H7 (cell line): ENCODE measurements around the gene SYF2. TPM values are rescaled to one million over a fixed set of nuclear protein-coding genes. Genes with fewer than 3 reads are reported as not detected.

ENCODE experiments used
- DNase-seq: peaks from one replicate; pipeline ENCODE4 v3.0.0; 2012
- H3K27me3 ChIP-seq: 2 replicates; pipeline ENCODE4 v1.6.0; 2011; ENCODE audit warnings: mild to moderate bottlenecking, low read length; ENCODE audit not compliant: control insufficient read depth, insufficient read depth
- H3K36me3 ChIP-seq: replicated peaks from 2 replicates; pipeline ENCODE4 v1.5.1; 2011; ENCODE audit warnings: low read length; ENCODE audit not compliant: control insufficient read depth, insufficient read depth
- H3K4me3 ChIP-seq: 2 replicates; pipeline ENCODE4 v1.5.1; 2011; ENCODE audit warnings: low read depth, mild to moderate bottlenecking, control low read depth, low read length, moderate library complexity; ENCODE audit not compliant: insufficient read depth
- total RNA-seq: library from RNA; depleted of rRNA; stranded (reverse); fragments of >200 nt; shearing (Covaris generic); gene quantifications from 2 replicates; pipeline ENCODE4 v1.2.3, GENCODE V29; 2014

SYF2 gene
- total RNA-seq, 1 experiment from 2014 or later: 36.6 TPM

DNA sequence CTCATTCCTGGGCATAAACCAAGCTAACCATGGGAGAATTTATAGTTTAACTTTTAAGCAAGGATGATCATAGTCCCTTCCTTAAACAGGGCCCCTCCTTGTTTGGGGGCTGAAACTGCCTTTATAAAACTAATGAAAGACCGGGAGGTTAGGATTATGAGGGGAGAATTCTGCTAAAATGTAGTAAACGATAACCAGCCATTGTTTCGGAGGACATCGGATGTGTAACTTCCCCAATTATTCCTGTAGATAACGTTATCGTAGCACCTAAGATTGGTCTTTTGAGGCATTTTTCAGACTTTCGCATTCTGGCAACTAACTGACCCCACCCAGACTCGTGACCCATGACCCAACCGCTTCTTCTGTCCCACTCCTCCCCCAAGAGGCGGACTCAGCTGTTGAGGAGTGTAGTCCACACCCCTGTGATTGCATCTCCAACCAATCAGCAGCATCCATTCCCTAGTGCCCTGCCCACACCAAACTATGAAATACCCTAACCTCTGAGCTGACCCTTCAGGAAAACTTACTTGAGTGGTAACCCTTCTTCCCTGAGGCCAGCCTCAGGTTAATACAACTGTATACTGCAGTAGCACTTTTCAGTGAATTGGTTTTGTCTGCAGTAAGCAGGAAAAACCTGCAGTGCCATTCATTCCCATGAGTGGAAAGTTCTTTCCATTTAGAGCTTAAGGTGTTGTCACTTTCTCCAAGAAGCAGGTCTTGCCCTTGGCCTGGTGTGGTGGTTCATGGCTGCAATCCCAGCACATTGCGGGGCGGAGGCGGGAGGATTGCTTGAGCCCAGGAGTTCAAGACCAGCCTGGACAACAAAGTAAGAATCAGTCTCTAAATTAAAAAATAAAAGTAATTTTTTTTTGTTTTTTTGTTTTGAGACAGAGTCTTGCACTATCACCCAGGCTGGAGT lies 823 bp upstream of the SYF2 start:
- peak; percentile 89 for DNase-seq
- Histone ChIP-seq H3K36me3 (peaks cover 1% of the 10 kb centered on the region), H3K27me3 (no peaks in the 10 kb centered on the region)

DNA sequence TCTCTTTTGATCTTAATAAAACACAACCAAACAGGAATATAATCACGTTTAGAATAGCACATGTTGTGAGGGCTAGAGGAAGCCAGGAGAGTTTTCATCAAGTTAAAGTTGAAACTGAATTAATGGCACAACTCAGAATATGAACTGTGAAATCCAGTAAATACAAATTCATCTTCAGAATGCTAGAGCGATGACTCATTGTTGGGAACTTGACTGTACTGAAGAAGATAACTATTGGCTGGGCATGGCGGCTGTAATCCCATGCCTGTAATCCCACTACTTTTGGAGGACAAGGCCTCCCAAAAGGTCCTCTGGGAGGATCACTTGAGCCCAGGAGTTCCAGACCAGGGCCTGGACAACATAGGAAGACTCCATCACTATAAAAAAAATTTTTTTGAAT lies 8.8 kb downstream of the SYF2 start:
- H3K27me3 ChIP-seq: no peaks in the 10 kb centered on the region
- peaks cover 18% of the 10 kb centered on the region for H3K36me3 ChIP-seq
- H3K4me3 ChIP-seq: no peak overlapping the region
- no peak for DNase-seq

More for the DNA sequence above, 823 bp upstream of the SYF2 start:
- peak overlapping the region; percentile 85 for H3K4me3 ChIP-seq

DNA sequence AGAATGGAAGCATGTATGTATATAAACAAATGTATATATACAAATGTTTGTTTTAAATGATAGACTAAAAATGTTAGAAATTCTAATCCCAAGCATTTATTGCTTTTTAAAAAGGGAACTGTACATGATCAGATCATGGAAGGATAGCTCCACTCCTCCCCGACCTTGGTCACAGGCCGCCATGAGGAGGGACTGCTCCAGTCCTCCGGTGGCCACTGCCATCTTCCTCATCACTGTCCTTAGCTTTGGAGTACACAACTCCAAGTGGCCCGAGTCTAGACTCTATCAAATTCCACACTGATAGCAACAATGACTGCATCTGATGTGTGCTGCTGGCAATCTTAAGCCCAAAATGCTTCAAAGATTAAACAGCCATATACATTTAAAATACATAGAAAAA lies 9.7 kb downstream of the SYF2 start:
- H3K4me3 ChIP-seq: no peak overlapping the region
- DNase-seq: no peak
- peaks cover 16% of the 10 kb centered on the region for H3K36me3 ChIP-seq
- no peaks in the 10 kb centered on the region for H3K27me3 ChIP-seq

DNA sequence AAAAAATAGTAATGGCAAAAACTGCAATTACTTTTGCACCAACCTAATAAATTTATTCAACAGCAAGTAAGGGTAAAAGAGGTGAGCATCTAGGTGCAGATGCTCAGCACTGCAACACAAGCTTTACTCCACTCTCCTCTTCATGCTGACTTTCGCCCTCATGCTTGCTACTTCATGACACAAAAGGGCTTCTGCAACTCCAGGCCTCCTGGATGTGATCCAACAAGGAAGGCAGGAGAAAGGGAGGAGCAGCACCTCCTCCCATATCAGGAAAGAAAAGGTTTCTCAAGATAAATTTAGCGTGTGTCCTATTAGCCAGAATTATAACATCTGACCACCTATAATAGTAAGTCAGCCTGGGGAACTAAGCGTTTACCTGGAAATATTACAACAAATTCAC lies 11.6 kb downstream of the SYF2 start:
- Histone ChIP-seq H3K4me3 (no peak overlapping the region), H3K36me3 (peaks cover 7% of the 10 kb centered on the region), H3K27me3 (no peaks in the 10 kb centered on the region)
- DNase-seq: no peak

DNA sequence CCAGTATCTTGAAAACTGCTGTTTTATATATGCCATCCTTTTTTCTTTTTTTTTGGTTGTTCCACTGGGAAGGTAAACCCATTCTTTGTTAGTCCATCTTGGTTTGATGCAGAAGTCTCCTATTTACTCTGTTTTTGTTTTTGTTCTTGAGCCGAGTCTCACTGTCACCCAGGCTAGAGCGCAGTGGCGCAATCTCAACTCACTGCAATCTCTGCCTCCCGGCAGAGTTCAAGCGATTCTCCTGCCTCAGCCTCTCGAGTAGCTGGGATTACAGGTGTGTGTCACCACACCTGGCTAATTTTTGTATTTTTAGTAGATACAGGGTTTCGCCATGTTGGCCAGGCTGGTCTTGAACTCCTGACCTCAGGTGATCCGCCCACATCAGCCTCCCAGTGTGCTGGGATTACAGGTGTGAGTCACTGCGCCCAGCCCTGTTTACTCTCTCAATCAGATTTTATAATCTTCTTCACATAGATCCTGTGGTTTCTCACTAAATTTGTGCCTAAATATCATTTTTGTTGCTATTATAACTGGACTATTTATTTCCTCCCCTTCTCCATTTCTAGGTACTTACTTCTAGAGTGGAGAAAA lies 12.5 kb downstream of the SYF2 start:
- no peak overlapping the region for H3K4me3 ChIP-seq
- DNase-seq: no peak
- no peaks in the 10 kb centered on the region for H3K27me3 ChIP-seq
- H3K36me3 ChIP-seq: peaks cover 5% of the 10 kb centered on the region

DNA sequence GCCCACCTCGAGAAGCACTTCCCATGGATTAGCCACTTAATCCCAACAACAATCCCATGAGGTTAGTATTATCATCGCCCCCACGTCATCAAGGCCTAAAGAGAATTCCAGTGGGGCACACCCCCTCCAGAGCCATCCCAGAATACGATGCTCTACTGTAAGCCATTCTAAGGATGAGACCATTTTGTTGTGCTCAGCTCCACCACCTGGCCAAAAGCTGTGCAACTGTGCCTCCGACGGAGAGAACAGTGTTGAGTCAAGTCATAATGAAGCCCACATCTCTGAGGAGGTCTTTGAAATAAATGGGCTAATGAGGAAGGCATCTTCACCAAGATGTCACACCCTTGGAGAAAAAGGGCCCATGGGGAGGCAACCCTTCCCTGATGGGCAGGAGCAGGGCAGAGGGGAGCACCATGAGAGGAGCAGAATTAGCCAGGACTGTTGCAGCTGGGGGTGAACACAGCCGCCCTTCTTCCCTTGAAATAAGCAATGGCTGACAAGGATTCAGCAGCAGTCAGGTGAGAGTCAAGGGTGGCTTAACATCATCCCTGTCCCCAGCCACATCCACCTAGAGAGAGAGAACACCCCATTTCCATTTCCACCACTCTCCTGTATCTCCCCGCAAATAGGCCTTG lies 14.6 kb downstream of the SYF2 start:
- Histone ChIP-seq H3K27me3 (no peaks in the 10 kb centered on the region), H3K36me3 (peaks cover 2% of the 10 kb centered on the region), H3K4me3 (no peak overlapping the region)
- no peak for DNase-seq

DNA sequence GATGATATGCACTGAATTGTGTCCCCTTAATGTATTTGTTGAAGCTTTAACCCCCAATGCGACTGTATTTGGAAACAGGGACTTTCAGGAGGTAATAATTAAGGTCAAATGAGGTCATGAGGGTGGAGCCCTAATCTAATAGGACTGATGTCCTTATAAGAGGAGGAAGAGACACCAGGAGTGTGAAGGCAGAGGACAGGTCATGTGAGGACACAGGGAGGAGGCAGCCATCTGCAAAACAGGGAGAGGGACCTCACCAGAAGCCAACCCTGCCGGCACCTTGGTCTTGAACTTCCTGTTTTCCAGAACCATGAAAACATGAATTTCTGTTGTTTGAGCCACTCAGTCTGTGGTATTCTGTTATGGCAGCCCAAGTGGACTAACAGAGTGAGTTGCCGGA lies 15.3 kb downstream of the SYF2 start:
- Histone ChIP-seq H3K27me3 (no peaks in the 10 kb centered on the region), H3K36me3 (no peaks in the 10 kb centered on the region; the same call in 1 of the 2 replicates), H3K4me3 (no peak overlapping the region)
- no peak for DNase-seq

DNA sequence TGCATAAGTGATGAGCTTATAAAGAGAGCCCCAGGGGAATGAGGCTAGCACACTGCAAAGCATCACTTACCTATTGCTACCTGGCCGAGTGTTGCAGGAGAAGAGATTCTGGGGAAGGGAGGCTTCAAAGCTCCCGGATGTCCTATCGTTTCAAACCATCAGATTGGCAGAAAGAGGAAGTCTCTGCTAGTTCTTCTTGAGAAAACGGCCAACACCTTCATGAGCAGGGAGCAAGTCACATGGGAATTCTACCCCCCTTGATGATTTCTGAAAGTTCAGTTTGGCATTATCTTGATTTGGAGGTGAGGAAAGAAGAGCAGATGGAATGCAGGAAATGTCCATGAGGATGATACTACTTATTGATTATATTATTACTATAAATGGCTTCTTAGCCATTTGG lies 16.2 kb downstream of the SYF2 start:
- DNase-seq: no peak
- no peak overlapping the region for H3K4me3 ChIP-seq
- H3K27me3 ChIP-seq: no peaks in the 10 kb centered on the region

DNA sequence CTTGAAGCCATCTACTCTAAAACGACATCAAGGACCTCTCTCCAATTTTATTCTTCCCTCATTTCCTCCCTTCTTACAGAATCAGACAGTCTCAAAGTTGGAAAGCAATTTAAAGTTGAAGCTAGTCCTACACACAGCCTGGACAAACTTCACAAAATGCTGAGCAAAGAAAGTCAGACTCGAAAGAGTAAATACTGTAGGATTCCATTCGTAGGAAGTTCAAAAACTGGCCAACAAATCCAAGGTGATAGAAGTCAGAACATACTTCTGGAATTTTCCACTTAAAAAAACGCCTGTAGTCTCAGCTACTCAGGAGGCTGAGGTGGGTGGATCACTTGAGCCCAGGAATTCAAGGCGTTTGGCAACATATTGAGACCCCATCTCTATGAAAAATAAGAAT lies 19.6 kb downstream of the SYF2 start:
- no peak overlapping the region for H3K4me3 ChIP-seq
- H3K36me3 ChIP-seq: no peaks in the 10 kb centered on the region

More for the DNA sequence above, 16.2 kb downstream of the SYF2 start:
- no peaks in the 10 kb centered on the region for H3K36me3 ChIP-seq

DNA sequence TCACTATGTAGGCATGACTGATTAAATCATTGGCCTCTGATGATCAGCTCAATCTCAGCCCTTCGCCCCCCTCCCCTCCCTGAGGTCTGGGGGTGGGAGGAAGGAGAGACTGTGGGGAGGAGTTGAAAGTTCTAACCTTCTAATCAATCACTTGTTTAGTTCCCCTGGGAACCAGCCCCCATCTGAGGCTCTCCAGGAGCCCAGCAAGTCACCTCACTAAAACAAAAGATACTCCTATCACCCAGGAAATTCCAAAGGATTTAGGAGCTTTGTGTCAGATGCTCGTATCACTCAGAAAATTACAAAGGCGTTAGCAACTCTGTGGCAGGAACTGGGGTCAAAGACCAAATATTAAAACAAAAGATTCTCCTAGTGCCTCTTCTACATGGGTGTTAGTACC lies 21.6 kb downstream of the SYF2 start:
- no peaks in the 10 kb centered on the region for H3K36me3 ChIP-seq
- no peaks in the 10 kb centered on the region for H3K27me3 ChIP-seq
- DNase-seq: no peak
- no peak overlapping the region for H3K4me3 ChIP-seq

More for the DNA sequence above, 19.6 kb downstream of the SYF2 start:
- no peaks in the 10 kb centered on the region for H3K27me3 ChIP-seq
- no peak for DNase-seq

DNA sequence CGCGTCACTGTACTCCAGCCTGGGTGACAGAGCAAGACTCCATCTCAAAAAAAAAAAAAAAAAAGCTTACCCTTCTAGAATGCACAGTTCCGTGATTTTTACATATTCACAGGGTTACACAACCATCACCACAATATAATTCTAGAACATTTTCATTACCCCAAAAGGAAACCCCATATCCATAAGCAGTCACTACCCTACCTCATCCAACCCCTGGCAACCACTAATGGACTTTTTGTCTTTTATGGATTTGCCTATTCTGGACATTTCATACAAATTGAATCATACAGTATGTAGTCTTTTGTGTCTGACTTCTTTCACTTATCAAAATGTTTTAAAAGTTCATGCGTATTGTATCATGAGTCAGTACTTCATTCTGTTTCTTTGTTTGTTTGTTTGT lies 22.8 kb downstream of the SYF2 start:
- Histone ChIP-seq H3K4me3 (no peak overlapping the region), H3K27me3 (no peaks in the 10 kb centered on the region), H3K36me3 (no peaks in the 10 kb centered on the region)
- DNase-seq: no peak

DNA sequence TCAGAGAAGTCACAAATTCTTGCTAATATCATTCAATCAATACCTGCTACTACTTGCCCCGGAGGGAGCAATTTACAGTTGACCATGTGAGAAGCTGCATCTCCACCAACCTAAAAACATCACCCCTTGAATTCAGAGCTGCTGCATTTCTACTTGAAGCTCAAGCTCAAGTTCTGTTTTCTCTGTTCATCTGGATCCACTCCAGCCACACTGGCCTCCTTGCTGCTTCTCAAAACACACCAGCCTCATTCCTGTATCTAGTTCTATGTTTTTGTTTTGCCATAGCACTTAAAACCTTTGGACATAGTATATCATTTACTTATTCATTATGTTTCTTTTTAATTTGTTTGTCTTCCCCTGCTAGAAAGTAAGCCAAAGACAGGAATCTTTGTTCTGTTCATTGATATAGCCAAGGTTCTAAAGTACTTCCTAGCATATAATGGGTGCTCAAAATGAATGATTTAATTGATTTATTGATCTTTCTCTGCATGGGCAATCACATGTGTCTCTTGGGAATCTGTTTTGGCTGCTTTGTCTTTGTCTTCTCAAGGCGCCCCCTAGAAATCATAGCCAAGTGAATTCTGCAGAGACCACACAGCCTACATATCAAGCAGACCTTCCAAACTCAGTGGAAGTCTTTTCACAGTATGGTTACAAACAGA lies 23.6 kb downstream of the SYF2 start:
- H3K4me3 ChIP-seq: no peak overlapping the region
- H3K36me3 ChIP-seq: no peaks in the 10 kb centered on the region
- no peak for DNase-seq
- no peaks in the 10 kb centered on the region for H3K27me3 ChIP-seq

DNA sequence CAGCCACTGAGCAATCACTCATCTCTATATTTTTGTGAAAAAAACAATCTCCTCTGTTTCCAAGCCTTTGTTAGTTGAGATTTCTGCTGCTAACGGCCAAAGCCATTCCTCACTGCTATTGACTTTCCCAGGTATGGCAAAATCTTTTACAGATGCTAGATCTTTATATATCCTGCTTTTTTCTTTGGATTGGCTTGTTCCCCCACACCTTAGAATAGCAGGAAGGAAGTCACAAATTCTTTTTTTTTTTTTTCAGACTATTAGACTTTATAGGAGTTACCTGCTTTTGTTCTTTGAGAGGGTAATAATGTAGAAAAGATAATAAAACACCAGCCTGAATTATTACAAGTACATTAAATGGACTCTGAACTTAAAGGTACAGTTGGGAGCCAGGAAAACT lies 24.2 kb downstream of the SYF2 start:
- DNase-seq: no peak
- no peaks in the 10 kb centered on the region for H3K36me3 ChIP-seq
- no peaks in the 10 kb centered on the region for H3K27me3 ChIP-seq
- H3K4me3 ChIP-seq: no peak overlapping the region

DNA sequence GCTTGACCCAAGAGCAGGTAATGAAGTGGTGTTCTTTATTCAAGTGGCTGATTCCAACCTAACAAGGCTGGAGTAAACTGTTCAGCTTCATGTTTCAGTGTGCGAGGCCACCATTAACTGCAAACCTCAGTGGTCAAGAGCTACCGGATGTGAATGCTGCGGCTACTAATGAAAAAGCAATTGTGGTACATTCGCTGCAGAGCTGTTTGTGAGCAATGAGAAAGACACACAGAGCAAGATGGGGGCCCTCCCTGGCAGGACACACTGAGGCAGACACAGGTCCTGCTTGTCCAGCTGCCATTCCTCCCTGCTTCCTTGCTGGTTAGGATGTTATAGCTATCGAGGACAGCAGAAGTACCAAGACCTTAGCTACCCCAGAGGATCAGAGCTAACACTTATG lies 26.1 kb downstream of the SYF2 start:
- no peak for DNase-seq
- Histone ChIP-seq H3K27me3 (no peaks in the 10 kb centered on the region), H3K4me3 (no peak overlapping the region), H3K36me3 (no peaks in the 10 kb centered on the region)
